ENCODE results near the gene PPP1R14C.

DNA sequence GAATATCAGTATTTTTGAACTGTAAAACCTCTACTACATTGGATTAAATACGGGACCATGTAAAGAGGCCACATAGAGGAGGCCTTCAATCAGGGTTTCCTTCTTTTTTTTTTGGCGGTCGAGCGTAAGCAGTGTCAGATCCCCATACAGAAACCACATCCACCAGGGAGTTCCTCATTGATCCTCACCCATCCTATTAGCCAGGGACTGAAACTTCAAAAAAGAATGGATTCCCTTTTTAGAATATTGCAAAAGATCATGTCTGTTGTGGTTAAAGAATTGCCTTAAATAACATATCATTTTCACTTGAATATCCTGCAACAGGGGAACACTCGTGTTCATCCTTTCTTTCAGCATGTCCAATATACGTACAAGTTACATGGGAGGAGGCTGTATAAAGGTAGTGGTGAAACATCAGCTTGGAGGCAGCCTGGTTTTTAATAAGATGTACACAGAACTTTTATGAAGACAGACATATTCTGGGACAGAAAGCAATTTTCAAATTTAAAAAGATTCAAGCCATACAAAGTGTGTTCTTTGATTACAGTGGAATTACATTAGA lies 96.1 kb downstream of the PPP1R14C start:
- TF ChIP-seq, protein P1, sequence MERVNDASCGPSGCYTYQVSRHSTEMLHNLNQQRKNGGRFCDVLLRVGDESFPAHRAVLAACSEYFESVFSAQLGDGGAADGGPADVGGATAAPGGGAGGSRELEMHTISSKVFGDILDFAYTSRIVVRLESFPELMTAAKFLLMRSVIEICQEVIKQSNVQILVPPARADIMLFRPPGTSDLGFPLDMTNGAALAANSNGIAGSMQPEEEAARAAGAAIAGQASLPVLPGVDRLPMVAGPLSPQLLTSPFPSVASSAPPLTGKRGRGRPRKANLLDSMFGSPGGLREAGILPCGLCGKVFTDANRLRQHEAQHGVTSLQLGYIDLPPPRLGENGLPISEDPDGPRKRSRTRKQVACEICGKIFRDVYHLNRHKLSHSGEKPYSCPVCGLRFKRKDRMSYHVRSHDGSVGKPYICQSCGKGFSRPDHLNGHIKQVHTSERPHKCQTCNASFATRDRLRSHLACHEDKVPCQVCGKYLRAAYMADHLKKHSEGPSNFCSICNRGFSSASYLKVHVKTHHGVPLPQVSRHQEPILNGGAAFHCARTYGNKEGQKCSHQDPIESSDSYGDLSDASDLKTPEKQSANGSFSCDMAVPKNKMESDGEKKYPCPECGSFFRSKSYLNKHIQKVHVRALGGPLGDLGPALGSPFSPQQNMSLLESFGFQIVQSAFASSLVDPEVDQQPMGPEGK (CRISPR knock-in tag; IDR thresholded peaks at IDR 0.05; ENCODE audit: borderline replicate concordance) = no peak
- TF ChIP-seq BACH2 (CRISPR knock-in tag; IDR thresholded peaks at IDR 0.05; ENCODE audit: borderline replicate concordance) = no peak
- TF ChIP-seq, protein P2, sequence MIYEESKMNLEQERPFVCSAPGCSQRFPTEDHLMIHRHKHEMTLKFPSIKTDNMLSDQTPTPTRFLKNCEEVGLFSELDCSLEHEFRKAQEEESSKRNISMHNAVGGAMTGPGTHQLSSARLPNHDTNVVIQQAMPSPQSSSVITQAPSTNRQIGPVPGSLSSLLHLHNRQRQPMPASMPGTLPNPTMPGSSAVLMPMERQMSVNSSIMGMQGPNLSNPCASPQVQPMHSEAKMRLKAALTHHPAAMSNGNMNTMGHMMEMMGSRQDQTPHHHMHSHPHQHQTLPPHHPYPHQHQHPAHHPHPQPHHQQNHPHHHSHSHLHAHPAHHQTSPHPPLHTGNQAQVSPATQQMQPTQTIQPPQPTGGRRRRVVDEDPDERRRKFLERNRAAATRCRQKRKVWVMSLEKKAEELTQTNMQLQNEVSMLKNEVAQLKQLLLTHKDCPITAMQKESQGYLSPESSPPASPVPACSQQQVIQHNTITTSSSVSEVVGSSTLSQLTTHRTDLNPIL (CRISPR knock-in tag; IDR thresholded peaks at IDR 0.05; ENCODE audit: low read depth) = no peak
- no peak for TF ChIP-seq TSHZ2 (CRISPR knock-in tag; IDR thresholded peaks at IDR 0.05)
- TF ChIP-seq ZFP30 (CRISPR knock-in tag; IDR thresholded peaks at IDR 0.05) = no peak
- no peak for TF ChIP-seq ZNF565 (CRISPR knock-in tag; conservative IDR thresholded peaks at IDR 0.05; ENCODE audit: low read depth)
- no peak for TF ChIP-seq CSDC2 (CRISPR knock-in tag; IDR thresholded peaks at IDR 0.05)
- TF ChIP-seq, protein P3, sequence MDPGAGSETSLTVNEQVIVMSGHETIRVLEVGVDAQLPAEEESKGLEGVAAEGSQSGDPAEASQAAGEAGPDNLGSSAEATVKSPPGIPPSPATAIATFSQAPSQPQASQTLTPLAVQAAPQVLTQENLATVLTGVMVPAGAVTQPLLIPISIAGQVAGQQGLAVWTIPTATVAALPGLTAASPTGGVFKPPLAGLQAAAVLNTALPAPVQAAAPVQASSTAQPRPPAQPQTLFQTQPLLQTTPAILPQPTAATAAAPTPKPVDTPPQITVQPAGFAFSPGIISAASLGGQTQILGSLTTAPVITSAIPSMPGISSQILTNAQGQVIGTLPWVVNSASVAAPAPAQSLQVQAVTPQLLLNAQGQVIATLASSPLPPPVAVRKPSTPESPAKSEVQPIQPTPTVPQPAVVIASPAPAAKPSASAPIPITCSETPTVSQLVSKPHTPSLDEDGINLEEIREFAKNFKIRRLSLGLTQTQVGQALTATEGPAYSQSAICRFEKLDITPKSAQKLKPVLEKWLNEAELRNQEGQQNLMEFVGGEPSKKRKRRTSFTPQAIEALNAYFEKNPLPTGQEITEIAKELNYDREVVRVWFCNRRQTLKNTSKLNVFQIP (CRISPR knock-in tag; IDR thresholded peaks at IDR 0.05; ENCODE audit: borderline replicate concordance, low read depth) = no peak
- no peak for TF ChIP-seq ARNTL (CRISPR knock-in tag; IDR thresholded peaks at IDR 0.05; ENCODE audit: borderline replicate concordance, low read depth)
